Mammary epithelial cell (primary cell): ENCODE results near the gene AKR1A1.

Experiments
- EZH2 ChIP-seq: IDR thresholded peaks from 2 replicates; pipeline ENCODE4 v1.6.1; 2012; ENCODE audit warnings: low read length, inconsistent platforms, borderline replicate concordance
- TF ChIP-seq, protein P1 (sequence below), 2 donors: IDR thresholded peaks in 1 of 2; conservative IDR thresholded peaks in 1 of 2; 2 replicates each; pipeline ENCODE4 v1.5.1; 2011 to 2012; ENCODE audit warnings: inconsistent platforms in 2 of 2, low read length in 2 of 2, mild to moderate bottlenecking in 2 of 2, control low read depth in 1 of 2, low read depth in 1 of 2; ENCODE audit not compliant: insufficient read depth in 1 of 2; ENCODE audit errors: extremely low read depth in 1 of 2

DNA sequence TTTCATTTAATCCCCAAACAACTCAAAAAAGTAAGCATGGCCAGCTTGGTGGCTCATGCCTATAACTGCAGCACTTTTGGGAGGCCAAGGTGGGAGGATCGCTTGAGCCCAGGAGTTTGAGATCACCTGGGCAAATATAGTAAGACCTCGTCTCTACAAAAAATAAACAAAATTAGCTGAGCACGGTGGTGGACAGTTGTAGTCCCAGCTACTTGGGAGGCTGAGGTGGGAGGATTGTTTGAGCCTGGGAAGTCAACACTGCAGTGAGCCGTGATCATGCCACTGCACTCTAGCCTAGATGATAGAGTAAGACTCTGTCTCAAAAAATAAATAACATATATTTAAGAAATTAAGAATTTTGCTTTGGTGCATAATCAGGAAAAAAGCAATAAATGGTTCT is 6.1 kb upstream of the AKR1A1 start:
- TF ChIP-seq, protein P1, sequence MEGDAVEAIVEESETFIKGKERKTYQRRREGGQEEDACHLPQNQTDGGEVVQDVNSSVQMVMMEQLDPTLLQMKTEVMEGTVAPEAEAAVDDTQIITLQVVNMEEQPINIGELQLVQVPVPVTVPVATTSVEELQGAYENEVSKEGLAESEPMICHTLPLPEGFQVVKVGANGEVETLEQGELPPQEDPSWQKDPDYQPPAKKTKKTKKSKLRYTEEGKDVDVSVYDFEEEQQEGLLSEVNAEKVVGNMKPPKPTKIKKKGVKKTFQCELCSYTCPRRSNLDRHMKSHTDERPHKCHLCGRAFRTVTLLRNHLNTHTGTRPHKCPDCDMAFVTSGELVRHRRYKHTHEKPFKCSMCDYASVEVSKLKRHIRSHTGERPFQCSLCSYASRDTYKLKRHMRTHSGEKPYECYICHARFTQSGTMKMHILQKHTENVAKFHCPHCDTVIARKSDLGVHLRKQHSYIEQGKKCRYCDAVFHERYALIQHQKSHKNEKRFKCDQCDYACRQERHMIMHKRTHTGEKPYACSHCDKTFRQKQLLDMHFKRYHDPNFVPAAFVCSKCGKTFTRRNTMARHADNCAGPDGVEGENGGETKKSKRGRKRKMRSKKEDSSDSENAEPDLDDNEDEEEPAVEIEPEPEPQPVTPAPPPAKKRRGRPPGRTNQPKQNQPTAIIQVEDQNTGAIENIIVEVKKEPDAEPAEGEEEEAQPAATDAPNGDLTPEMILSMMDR (conservative IDR thresholded peaks at IDR 0.05 in 1 of 2, IDR thresholded peaks at IDR 0.05 in 1 of 2; ENCODE audit: extremely low read depth in 1 of 2, insufficient read depth in 1 of 2, low read depth in 1 of 2, low read length in 2 of 2): no peak
- TF ChIP-seq EZH2: no peak
